Embryonic facial prominence (tissue), 1 donor: Measurements from ENCODE around the gene NR4A1.

ENCODE experiments used
- DNase-seq: peaks from one replicate; pipeline ENCODE4 v3.0.0-alpha.2; 2016; ENCODE audit errors: extremely low spot score

NR4A1 gene

DNA sequence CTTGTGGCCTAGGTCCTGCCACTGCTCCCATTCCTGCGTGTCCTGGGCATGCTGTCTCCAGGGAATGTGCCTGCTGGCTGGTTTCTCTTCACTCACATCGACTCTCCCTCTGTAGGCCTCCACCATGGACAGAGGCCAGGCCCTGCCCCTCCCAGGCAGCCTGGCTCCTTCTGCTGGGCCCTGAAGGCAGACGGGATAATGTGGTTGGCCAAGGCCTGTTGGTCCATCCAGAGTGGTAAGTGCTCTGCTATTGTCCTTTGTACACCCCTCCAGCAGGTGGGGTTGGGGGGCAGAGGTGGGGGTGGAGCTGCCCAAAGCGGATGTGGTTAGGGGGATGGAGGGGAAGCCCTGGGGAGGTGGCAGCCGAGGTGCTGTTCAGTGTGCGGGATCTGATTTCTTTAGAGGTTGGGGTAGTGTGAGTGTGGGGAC lies 9.5 kb upstream of the NR4A1 start:
- no peak for DNase-seq

DNA sequence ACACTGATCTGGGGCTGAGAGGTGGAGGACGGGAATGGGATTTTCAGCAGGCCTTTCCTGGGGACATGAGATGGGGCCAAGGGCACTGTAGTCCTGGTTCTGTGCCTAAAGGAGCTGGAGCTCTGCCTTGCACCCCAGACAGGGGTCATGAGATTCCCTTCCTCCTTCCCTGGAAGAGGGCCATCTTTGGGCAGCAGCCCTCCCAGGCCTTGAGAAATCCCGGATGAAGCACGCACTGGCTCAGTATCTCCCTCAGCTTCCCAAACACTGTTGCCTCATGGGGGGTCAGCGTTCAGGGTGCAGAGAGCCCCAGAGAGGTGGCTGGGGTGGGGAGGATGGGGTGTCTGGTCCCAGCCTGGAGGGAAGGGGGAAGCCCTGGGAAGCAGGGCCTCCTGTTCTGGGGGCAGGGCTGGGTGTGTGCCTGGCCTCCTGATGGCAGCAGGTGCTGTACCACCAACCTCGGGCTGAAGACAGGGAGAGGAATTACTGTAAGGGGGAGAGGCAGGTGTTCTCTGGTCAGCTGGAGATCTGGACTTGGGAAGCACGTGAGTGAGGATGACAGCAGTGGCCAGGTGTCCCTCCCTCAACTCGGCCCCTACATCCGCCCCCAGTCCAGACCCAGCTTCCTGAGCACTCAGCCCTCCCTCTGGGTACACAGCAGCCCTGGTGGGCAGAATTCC lies 8.4 kb upstream of the NR4A1 start:
- DNase-seq, result no peak

DNA sequence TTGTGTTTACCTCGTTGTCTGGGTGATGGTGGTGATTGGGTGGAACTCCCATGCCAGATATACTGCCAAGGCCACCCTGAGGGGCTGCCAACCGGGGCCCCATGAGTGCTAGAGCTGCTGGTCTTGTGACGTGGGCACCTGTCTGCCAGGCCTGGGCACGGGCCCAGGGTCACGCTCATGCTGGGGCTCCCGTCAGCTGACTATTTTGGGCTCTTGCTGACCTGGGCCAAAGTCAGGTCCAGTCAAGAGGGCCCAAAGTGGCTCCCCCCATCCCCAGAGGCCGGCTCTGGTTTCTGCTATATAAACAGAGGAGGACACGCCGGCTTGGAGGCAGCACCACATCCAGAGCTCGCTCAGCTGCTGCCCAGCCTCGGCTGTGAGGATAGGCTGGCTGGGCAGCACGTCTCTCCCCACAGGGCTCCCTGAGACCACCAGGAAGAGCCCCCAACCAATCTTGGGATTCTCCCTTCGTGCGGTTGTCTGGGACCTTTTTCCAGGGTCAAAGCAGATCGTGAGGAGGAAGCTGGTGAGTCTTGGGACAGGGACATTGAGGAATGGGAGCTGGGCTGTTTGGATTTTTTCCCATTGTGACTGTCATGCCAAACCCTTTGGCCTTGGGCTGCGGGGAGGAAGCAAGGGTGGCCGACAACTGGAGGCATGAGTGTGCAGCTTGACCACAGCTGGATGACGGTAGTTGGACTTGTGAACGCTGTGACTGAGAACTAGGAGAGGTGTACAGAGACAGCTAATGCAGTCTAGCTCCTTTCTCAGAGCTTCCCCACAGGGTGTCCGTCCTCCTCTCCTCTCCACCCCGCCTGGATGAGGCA lies 7.6 kb upstream of the NR4A1 start:
- no peak for DNase-seq

DNA sequence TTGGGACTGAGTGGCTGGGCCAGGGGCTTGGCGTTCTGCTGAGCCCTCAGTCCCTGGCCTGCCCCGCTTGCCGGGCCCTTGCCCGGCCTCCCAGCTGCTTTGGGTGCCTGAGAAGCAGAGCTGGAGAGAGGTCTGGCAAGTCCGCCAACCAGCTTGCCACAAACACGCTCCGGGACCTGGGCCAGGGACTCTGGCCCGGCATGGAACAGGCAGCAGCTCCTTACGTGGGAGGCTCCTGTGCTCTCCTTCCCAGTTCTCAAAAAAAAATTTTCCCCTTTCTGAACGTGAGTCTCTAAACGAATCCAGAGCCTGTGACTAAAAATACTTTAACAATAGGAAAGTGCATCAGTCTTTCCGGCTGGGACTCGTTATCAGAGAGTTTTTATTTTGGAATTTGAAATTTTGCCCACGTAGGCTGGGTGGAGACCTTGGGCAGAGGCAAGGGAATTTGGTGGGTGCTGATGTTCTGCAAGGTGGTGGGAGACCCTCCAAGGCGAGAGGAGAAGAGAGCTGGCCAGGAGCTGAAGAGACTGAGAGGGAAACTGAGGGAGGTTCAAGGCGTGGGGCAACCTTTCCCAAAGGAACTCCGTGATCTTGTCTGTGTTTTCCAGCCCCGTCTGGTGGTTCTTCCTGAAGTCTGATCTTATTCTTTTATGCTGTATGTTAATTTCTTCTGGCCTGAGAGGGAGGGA lies 6.8 kb upstream of the NR4A1 start:
- no peak for DNase-seq

DNA sequence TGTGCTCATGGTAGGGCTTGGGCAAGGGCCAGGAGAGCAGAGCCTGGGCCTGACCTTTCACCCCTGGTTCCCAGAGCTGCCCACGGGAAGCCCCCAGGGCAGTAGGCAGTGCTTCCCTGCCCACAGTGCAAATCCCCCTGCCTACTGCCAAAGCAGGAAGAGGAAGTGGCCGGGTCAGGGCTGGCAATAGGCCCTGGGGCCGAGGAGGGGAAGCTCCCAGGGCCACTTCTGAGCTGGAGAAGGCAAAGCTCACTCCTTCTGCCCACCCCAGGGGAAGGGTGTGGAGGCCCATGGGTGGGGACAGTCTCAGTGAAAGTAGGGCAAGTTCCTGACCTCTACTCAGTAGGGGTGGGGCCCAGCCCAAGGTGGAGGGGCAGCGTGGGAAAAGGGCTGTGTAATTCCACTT lies 5.4 kb upstream of the NR4A1 start:
- no peak for DNase-seq

DNA sequence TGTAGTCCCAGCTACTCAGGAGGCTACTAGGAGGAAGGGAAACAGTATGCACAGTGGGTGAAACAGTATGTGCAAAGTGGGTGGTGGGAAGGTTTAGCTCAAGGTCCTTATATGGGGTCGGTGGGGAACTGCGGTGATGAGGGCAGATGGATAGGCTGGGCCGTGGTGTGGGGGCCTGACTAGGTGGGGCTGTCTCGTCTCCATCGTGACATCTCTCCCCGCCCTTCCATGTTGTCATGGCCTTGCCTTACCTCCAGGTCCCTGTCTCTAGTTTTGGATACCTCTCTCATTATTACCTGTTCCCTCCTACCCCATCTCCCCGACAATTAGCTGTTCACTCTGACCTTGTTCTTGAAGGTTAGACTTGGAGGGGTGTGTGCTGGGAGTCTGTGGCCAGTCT lies 4.4 kb upstream of the NR4A1 start:
- DNase-seq, result no peak

DNA sequence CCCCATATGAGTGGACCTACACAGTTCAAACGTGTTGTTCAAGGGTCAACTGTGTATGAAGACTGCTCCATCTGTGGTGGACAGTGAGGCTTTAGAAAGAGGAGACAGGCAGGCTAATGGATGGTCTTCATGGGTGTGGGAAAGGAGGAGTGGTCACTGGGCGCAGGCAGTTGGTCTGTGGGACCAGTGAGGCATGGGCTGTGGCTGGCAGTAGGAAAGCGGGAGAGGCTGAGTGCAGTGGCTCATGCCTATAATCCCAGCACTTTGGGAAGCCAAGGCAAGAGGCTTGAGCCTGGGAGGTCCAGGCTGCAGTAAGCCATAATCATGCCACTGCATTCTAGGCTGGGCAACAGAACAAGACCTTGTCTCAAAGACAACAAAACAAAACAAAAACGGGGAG lies 2.0 kb upstream of the NR4A1 start:
- DNase-seq, result no peak

DNA sequence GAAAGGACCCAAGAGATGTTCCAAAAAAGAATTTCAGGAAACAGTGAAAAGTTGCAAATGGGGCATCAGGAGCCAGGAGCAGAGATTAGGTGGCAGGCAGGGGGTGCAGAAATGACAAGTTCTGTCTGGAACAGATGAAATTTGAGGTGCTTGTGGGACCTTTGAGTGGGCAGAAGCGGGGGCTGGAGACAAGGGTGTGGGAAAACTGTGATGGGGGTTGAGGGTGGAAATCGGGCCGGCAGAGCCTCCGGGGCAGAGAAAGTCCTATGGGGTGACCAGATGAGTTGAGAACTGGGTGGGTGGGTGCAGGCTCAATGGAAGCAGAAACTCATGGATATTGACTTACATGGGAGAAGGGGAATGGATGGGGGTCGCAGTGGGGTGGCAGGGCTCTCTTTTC lies 1.6 kb upstream of the NR4A1 start:
- DNase-seq, result no peak

DNA sequence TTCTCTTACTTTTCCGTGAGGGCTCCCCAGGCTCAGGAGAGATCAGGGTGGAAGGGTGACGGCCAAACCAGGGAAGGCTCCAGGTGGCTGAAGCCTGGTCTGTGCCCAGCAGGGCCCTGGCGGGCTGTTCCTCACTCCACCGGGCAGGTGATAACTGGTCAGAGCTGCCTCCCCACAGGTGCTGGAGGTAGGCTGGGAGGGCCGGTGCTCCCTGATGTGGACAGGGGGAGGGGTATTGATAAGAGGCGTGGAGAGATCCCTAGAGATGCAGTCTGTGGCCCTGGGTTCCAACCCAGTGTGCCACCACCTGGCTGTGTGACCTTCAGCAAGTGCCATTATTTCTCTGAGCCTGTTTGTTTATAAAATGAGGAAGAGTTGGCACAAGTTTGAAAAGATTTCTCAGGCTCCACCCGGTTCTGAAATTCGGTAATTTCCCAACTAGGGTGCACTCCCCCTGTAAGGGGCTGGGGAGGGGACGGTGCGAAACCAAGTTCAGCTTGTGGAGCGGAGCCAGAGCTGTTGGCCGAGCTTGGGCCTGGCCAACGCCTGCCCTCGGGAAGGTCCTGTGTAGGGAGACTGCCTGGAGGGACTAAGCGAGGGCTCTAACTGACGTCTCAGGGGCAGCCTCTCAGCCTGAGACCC lies 1.0 kb upstream of the NR4A1 start:
- DNase-seq, result no peak

DNA sequence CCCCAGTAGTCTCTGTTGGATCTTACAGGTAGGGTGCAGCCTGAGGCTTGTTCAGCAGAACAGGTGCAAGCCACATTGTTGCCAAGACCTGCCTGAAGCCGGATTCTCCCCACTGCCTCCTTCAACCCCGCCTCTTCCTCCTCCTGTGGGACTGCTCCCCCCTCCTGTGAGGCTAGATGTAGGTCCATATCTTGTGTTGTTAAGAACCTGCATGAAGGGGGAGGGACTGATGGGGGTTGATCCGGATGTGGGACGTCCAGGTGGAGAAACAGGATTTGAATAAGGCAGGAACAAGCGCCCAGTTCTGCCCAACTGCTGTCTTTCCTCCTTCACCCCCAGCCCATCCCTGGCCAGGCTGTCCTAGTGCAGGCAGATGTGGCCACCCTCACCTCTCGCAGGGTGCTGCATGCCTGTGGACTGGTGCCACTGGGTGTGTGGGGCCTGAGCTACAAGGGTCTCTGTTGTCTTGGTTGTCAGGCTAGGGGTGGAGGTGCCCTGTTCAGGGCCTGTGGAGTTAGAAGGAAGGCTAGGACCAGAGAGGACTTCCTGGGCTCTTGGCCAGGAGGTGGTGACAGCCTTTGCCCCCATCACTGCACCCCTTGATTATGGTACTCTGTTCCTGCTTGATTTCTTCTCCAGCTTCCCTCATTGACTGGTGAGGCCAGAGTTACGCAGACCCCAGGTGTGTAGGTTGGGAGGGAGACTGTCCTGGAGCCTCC lies 1.4 kb downstream of the NR4A1 start:
- no peak for DNase-seq

DNA sequence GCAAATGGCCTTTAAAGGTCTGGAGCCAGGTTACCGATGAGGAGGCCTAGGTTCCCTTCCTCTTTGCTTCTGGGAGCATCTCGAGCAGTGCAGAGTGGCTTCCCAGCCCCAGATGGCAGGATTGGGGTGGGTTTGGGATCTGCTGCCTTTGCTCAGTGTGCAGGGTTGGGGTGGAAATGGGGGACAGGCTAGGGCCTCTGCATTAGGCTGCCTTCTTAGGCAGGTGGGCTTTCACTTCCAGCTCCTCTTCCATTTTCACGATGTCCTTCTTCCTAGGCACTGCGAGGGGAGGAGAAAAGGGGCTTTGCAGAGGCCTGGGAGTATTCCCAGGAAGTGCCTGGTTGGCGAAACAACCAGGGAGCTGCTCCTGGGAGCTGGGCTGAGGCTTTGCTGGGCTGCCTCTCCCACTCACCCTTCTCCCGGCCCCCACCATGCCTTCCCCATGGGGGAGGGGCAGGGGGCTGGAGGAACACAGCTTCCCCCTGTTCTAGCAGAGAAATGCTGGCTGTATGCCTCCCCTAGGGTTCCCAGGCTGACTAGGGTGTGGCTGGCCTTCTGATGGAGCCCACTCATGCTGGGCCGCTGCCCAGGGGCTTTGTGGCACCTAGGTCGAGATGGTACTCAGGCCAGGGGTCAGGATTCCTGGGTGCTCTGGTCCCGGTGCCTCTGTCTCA lies 2.4 kb downstream of the NR4A1 start:
- DNase-seq, result no peak

DNA sequence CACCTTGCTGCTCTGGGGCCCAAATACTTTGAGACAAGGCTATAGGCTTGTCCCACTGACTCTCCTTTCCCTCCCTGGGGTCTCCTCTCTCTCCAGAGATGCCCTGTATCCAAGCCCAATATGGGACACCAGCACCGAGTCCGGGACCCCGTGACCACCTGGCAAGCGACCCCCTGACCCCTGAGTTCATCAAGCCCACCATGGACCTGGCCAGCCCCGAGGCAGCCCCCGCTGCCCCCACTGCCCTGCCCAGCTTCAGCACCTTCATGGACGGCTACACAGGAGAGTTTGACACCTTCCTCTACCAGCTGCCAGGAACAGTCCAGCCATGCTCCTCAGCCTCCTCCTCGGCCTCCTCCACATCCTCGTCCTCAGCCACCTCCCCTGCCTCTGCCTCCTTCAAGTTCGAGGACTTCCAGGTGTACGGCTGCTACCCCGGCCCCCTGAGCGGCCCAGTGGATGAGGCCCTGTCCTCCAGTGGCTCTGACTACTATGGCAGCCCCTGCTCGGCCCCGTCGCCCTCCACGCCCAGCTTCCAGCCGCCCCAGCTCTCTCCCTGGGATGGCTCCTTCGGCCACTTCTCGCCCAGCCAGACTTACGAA lies 3.1 kb downstream of the NR4A1 start:
- DNase-seq, result no peak

DNA sequence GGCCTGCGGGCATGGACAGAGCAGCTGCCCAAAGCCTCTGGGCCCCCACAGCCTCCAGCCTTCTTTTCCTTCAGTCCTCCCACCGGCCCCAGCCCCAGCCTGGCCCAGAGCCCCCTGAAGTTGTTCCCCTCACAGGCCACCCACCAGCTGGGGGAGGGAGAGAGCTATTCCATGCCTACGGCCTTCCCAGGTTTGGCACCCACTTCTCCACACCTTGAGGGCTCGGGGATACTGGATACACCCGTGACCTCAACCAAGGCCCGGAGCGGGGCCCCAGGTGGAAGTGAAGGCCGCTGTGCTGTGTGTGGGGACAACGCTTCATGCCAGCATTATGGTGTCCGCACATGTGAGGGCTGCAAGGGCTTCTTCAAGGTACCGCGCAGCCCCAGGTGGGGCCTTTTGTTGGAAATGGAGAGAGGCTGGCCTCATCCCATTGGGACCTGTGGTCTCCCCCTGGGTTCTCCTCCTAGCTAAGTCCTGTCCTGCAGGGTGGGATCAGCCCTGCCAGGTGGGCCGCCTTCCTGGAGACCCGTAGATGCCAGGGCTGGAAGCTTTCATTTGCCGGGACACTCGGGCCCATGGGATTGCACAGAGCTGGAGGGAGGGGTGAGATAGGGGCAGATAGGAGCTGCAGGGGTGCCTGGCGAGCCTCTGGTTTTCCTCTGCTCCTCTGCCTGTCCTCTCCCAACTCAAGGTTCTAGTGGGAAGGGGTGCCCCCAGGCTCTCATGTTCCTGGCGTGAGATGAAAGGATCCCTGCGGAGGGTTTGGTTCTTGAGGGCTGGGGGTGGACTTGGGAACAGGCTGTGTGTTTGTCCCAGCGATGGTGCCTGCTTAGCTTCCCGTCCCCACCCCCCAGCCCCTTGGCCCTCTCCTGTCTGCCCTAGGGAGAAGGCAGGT lies 3.8 kb downstream of the NR4A1 start:
- DNase-seq, result no peak

DNA sequence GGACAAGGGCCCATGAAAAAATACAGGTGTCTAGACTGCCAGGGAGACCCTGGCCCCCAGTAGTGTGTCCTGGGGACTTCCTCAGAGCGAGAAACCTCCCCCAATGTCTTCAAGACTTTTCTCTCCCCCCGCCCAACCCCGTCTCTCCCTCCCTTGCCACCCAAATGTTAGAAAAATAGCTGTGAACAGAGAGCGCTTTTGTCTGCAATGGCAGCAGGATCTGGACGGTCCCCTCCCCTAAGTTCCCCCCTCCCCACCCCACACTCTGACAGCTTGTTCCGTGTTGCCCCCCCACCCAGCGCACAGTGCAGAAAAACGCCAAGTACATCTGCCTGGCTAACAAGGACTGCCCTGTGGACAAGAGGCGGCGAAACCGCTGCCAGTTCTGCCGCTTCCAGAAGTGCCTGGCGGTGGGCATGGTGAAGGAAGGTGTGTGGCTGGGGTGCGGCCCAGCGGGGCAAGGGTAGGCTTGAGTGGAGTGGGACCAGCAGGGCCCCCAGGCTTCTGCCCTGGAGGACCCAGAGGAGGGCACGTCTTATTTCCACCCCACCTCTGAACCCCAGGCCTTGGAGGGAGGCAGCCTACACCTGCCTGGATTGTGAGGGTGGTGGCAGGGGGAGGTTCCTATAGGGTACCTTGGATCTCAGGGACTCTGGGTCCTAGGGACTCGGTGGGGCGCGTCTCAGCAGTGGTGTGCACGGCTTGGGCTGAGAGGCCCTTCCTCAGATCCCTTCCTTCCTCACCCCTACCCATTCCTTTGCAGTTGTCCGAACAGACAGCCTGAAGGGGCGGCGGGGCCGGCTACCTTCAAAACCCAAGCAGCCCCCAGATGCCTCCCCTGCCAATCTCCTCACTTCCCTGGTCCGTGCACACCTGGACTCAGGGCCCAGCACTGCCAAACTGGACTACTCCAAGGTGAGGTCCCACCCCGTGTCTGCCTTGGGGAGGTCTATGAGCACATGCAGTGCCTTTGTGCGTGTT lies 4.8 kb downstream of the NR4A1 start:
- no peak for DNase-seq

DNA sequence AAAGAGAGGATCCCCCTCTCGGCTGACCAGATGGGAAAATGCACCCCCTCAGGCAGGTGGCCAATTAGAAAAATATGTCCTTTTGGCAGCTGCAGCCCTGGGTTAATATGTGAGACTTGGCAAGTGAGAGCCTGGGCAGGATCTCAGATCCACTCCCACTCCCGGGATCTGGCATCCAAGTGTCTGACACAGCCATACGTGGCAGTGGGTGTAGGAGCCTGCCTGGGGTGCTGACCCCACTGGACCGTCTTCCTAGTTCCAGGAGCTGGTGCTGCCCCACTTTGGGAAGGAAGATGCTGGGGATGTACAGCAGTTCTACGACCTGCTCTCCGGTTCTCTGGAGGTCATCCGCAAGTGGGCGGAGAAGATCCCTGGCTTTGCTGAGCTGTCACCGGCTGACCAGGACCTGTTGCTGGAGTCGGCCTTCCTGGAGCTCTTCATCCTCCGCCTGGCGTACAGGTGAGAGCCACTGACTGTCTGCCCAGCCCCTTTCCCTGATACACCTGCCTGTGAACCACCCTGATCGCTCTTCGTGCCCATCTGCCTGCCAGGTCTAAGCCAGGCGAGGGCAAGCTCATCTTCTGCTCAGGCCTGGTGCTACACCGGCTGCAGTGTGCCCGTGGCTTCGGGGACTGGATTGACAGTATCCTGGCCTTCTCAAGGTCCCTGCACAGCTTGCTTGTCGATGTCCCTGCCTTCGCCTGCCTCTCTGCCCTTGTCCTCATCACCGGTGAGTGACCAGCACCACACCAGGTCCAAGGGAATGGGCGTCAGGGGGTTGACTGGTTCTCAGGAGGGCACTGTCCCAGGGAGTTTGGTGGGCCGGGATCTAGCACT lies 5.8 kb downstream of the NR4A1 start:
- DNase-seq, result no peak

DNA sequence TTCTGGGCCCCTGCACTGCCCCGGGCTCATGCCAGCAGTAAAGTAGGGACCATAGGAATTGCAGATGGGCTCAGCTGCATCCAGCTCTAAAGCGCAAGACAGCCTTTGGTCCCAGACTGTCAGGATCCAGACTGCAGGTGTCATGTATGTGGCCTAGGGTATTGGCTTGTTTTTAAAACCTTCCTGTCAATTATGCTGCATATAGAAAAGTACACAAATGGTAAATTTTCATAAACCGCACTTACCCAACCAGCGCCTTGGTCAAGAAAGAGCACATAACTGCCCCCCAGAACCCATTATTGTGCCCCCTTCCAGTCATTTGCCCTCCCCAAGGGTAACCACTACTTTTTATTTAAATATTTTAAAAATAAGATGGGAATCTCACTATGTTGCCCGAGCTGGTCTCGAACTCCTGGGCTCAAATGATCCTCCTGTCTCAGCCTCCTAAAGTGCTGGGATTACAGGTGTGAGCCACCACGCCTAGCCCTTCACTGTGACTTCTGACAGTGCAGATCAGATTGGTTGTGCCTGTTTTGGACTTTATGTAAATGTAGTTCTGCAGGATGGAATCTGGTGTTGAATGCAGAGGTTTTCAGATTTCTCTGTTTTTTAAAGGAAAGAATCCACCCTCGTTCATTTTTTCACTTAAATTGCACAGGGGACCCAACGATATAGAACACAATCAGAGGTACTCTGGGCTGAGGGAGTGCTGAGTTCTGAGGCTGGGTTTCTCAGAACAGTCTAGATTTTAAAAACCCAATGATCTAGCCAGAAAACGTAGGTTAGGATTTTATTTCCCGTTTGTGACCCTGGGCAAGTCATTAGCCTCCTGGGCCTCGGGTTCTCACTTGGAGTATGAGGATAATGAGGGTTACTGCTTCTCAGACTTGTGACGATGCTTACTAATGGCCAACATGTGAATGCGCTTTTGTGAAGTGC lies 6.7 kb downstream of the NR4A1 start:
- no peak for DNase-seq
